CD4-positive, alpha-beta T cell treated with Interleukin-15 for 4 hours (primary cell): Measurements from ENCODE around the gene SESN3.
"Not testable (repeated sequence)": the region's sequence is repeated elsewhere in the genome, so short reads cannot be mapped to it uniquely, and the experiment has no call there.

ENCODE experiments used
- DNase-seq: peaks from one replicate; pipeline ENCODE4 v3.0.0-alpha.2; 2020; ENCODE audit warnings: low spot score

Gene SESN3

GRCh38 chr11:95251896-95252295 lies 20.9 kb upstream of the SESN3 start:
- not testable (repeated sequence) for DNase-seq

GRCh38 chr11:95248666-95249467 lies 17.9 kb upstream of the SESN3 start:
- DNase-seq: no peak

- no peak for DNase-seq
These were observed 16.9 kb upstream of the SESN3 start for GRCh38 chr11:95247883-95248282.

GRCh38 chr11:95247127-95247684 lies 16.2 kb upstream of the SESN3 start:
- DNase-seq: no peak

- no peak for DNase-seq
These were observed 14.6 kb upstream of the SESN3 start for GRCh38 chr11:95245581-95245980.

DNA sequence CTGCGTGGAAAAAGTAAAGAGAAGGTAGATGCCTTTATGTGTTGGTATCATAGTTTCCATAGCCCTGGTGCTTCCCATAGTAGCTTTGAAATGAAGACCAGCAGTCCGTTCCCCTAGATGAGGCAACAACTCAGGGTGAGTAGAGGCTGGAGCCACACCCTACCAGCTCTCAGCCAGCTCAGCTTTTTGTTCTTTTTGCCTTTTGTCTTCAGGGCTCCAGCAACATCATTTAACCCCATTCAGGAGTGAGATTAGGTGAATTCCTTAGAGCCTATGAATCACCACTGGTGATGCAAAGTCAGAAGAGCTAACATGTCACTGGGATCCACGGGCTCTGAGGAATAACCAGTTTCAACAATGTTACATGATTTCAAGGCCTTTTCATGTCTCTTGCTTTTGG lies 14.0 kb upstream of the SESN3 start:
- no peak for DNase-seq

DNA sequence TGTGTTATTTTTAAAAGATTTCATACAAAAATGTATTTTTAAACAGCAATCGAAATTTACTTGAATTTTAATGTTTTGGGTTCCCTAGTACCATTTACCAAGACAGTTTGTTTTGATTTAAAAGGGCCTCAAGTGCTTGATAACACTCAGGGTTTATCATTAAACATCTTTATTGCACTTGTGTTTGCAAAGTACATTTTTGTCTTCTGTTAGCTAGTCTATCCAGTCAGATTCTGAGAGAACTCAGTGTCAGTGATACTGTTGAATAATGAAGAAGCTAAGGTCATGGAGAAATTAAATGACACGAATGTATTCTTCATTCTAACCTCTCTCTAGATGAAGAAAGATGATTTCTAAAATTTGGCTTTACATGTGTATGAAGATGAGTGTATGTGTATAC lies 12.7 kb upstream of the SESN3 start:
- no peak for DNase-seq

- no peak for DNase-seq
These were observed 12.0 kb upstream of the SESN3 start for GRCh38 chr11:95242845-95243605.

DNA sequence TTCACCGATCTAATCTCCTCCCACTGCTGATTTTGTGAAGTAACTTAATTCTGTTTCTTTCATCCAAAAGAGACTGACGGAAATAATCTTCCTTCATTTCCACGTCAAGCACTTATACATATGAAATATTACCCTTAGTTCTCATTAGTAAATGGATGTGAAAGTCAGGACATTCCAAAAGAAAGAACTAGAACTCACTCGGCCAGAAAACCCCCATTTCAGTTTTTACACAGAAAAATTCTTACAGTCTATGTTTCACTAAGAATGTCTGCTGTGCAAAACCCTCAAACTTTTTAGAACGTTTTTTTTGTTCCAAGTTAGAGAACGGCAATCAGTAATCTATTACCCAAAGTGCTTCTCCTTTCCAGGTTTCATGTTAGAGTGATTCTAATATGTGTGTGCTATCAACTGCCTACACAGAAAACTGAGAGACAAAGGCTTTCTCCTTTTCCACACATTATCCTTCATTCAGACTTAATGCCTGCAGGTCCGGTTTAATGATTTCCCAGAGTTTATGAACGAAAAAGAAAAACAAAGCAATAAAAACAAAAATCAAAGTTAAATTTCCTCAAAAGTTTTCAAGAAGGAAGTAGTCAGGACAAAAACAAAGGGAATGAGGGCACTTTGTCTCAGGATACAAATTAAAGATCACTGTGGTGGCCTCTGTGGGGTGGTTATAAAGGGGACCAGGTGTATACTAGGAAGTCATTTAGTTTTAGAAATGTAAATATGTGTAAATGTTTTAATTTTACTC lies 11.3 kb upstream of the SESN3 start:
- no peak for DNase-seq

GRCh38 chr11:95241681-95242081 lies 10.7 kb upstream of the SESN3 start:
- DNase-seq: no peak

GRCh38 chr11:95239871-95240649 lies 9.1 kb upstream of the SESN3 start:
- no peak for DNase-seq

- DNase-seq: no peak
These were observed 1.7 kb upstream of the SESN3 start for GRCh38 chr11:95232666-95233065.

DNA sequence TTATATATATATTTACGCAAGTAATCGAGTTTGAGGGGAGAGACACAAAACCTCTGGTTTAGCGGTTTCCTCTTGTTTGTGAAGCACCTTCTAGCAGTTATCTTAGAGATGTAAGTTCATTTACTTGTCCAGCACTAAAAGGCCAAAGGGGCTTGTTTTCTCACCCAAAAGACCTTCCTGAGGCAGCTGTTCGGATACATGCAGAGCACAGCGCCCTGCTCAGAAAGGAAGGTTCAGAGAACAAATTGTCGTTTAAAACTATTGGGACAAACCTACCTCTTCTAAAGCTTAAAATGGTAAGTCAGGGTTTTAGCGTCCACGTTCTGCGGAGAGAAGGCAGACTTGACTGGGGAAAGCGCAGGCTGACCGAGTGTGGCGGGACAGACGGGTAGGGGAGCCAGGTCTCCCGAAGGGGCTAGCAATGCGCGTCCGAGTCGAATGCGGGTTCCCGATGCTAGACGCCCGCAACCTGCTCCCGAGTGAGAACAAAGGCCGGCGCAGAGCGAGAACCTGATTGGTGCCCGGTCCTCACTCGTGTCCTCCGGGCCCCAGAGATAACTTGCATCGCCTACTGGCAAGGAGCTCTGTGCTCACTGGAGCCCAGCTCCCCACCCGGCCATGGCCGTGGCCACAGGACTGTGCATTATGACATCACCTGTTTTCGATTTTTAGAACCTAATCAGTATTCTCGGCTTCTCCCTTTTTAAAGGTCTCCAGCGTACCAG lies 1.0 kb upstream of the SESN3 start:
- DNase-seq: peak; percentile 64

DNA sequence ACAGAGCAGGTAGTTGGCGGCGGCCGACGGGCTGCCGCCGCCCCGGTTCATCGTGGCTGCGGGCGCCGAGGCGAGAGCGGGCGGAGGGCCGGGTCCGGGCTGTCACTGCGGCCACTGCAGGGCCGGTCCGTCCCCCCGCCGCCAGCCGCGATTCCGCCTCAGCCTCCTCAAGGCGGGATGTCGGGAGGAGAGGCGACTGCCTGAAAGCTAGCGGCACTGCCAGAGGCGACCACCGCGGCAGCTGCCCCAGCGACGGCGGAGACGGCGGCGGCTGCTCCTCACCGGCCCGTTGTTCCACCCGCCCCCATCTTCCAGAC lies 234 bp downstream of the SESN3 start:
- no peak for DNase-seq

GRCh38 chr11:95229993-95230809 lies 801 bp downstream of the SESN3 start:
- DNase-seq: no peak

- peak; percentile 5 for DNase-seq
These were observed 1.6 kb downstream of the SESN3 start for GRCh38 chr11:95229199-95229992.

GRCh38 chr11:95228081-95228749 lies 2.8 kb downstream of the SESN3 start:
- DNase-seq: no peak

GRCh38 chr11:95227060-95227459 lies 3.9 kb downstream of the SESN3 start:
- DNase-seq: peak; percentile 19

DNA sequence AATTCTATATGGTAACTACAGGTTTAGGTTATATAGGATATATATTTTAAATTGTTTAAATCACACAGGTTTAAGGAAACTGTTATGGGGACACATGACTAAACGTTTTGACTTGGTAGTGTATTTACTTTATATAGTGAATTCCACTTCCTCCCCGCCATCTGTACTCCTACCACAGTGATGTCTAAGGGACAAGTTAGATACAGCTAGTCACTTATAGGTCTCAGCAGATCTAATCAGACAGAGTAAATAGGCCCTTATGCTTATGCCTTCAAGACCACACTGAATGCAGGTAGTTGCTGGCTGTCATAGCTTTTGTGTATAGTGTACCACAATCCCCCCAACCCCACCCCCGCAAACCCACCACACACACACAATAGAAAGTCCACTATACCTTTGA lies 8.2 kb downstream of the SESN3 start:
- no peak for DNase-seq
